GM18502 (cell line): ENCODE results near the gene KCNH1.
"Not testable (repeated sequence)": the region's sequence is repeated elsewhere in the genome, so short reads cannot be mapped to it uniquely, and the experiment has no call there.

Experiments
- ATAC-seq: cut with Tn5 transposase; IDR thresholded peaks from one replicate; pipeline ENCODE4 v1.9.1; 2021; ENCODE audit warnings: mild to moderate bottlenecking; ENCODE audit not compliant: unreplicated experiment, poor library complexity

The KCNH1 gene

GRCh38 chr1:211014275-211014674 is 119.7 kb downstream of the KCNH1 start:
- ATAC-seq: no peak

- no peak for ATAC-seq
Observed at GRCh38 chr1:211013346-211014240, 120.4 kb downstream of the KCNH1 start.

DNA sequence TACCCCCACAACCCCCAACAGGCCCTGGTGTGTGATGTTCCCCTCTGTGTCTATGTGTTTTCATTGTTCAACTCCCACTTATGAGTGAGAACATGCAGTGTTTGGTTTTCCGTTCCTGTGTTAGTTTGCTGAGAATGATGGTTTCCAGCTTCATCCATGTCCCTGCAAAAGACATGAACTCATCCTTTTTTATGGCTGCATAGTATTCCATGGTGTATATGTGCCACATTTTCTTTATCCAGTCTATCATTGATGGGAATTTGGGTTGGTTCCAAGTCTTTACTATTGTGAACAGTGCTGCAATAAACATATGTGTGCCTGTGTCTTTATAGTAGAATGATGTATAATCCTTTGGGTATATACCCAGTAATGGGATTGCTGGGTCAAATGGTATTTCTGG is 122.8 kb downstream of the KCNH1 start:
- ATAC-seq: not testable (repeated sequence)

- ATAC-seq: no peak
Observed at GRCh38 chr1:211009944-211010343, 124.0 kb downstream of the KCNH1 start.

DNA sequence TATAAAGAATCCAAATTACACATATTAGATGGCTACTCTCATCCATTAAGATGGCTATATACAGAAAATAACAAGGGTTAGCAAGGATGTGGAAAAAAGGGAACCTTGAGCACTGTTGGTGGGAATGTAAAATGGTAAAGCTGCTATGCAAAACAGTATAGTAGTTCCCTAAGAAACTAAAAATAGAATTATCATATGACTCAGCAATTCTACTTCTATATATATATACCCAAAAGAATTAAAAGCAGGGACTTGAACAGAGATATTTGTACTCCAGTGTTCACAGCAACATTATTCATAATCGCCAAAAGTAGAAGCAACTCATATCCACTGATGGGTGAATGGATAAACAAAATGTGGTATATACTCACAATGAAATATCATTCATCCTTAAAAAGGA is 126.1 kb downstream of the KCNH1 start:
- no peak for ATAC-seq

DNA sequence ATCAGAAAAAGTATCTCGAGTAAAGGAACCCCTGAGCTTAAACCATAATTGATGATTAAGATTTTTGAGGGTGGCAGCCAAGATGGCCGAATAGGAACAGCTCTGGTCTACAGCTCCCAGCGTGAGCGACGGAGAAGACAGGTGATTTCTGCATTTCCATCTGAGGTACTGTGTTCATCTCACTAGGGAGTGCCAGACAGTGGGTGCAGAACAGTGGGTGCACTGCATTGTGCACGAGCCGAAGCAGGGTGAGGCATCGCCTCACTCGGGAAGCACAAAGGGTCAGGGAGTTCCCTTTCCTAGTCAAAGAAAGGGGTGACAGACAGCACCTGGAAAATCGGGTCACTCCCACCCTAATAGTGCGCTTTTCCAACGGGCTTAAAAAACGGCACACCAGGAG is 138.0 kb downstream of the KCNH1 start:
- ATAC-seq: not testable (repeated sequence)

- no peak for ATAC-seq
Observed at GRCh38 chr1:210992837-210993236, 141.1 kb downstream of the KCNH1 start.

GRCh38 chr1:210989905-210990304 is 144.0 kb downstream of the KCNH1 start:
- no peak for ATAC-seq

DNA sequence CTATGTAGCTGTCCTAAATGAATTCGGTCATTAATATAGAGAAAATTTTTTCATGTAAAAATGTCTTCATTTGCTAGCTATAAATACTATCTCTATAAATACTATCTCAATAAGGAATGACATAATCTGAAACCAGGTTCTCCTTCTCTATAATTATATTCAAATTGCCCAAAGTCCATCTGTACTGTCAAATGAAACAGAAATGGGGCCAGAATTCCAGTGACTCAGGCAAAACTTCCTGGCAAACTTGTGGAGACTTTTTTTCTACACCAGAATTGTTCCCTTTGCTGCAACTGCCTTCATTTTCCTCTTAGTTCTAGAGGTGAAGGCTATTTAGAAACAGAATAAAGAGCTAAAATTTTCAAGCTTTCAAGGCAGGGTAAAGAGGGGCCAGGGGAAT is 152.5 kb downstream of the KCNH1 start:
- ATAC-seq: no peak

- ATAC-seq: no peak
Observed at GRCh38 chr1:210980082-210980481, 153.9 kb downstream of the KCNH1 start.

DNA sequence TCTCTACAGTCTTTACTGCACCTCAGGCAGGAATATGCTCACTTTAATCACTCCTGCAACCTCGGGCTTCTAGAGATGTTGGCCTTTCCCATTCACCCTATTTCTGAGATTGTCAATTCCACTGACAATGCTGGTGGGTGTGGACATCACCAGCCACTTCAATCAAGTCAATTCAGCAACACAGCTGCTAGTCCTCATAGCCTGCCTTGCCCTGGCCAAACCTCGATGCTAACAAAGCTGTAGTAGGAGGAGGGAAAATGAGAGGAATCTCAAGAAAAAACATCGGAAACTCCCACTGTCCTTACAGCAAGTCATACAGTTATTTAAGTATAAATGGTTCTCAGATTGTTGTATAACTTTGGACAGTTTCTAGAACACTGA is 155.0 kb downstream of the KCNH1 start:
- ATAC-seq: no peak

GRCh38 chr1:210978316-210978973 is 155.5 kb downstream of the KCNH1 start:
- no peak for ATAC-seq

DNA sequence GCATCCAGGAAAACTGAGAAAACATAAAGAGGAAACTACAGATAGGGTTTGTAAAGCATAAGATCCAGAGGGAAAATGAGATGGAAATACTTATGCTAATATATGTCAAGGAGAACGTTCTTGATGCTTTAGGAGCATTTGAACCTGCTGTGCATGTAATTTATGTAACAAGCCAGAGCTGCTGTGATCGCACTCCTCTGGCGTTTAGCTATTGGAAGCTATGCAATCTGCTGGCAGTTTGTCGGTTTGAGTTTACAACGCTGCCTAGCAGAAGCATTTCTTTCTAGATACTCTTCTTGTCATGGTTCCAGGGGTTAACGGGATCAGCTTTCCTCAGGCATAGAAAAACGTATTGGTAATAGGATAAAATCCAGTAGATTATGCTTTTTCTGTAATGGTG is 182.7 kb downstream of the KCNH1 start:
- no peak for ATAC-seq

DNA sequence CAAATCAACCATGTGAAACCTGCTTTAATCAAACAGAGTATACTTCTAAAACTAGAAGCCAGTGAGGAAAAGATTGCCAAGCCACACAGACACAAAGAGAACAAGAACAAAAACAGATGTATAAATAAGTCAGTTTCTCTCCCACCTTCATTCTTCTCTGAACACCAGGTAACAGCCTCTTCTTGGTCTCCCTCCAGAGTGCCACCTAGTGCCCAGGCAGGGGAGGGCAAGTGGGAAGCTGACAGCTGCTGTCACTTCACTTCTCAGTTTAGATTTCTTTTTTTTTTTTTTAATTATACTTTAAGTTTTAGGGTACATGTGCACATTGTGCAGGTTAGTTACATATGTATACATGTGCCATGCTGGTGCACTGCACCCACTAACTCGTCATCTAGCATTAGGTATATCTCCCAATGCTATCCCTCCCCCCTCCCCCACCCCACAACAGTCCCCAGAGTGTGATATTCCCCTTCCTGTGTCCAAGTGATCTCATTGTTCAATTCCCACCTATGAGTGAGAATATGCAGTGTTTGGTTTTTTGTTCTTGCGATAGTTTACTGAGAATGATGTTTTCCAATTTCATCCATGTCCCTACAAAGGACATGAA is 183.9 kb downstream of the KCNH1 start:
- ATAC-seq: peak; percentile 83

GRCh38 chr1:210949489-210949888 is 184.5 kb downstream of the KCNH1 start:
- no peak for ATAC-seq

DNA sequence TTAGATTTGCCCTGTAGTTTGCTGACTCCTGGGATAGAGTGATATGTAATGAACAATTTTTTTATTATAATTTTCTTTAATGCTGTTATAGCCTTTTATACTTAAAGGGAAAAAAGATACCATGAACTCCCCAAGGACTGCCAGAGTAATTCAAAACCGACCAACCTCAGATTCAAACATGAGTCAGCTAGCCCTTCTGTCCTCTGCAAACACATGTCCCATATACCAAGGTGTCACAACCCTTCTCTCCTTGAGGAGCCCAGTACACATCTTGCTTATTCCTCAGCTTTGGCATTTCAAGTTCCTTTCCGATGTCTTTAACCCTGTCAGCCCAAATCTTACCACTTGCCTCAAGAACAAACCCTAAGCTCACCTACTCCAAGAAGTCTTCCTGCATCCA is 184.9 kb downstream of the KCNH1 start:
- no peak for ATAC-seq

GRCh38 chr1:210944252-210944651 is 189.7 kb downstream of the KCNH1 start:
- ATAC-seq: no peak

GRCh38 chr1:210942513-210942912 is 191.4 kb downstream of the KCNH1 start:
- ATAC-seq: no peak

GRCh38 chr1:210940081-210940617 is 193.8 kb downstream of the KCNH1 start:
- ATAC-seq: no peak

DNA sequence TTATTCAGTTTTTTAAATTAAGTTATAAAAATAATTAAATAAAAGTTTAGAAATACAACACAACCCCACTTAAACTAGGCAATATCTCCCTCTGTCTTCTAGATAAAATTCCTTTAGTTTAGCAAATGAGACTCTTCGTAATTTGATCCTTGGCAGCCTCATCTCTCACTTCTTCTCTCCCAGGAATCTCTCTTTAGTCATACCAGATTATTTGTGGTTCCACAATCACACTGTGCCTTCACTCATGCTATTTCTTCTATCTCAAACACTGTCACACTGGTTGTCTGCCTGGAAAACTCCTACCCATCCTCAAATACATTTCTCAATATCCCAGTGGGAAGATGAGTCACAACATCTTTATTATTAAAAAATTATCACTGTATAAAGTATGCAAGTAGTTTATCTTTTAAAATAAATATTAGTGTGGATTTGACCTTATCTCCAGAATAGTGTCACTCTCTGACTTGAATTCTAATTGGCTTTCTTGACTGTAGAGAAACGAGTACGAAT is 195.5 kb downstream of the KCNH1 start:
- no peak for ATAC-seq

GRCh38 chr1:210937846-210938245 is 196.1 kb downstream of the KCNH1 start:
- ATAC-seq: no peak
